Keratinocyte (primary cell): ENCODE data around the gene ALDH1L1. TPM values are rescaled to one million over a fixed set of nuclear protein-coding genes. Genes with fewer than 3 reads are reported as not detected.

ENCODE experiments used
- DNase-seq: peaks from one replicate; pipeline ENCODE4 v3.0.0-alpha.2; 2011; ENCODE audit warnings: low read depth, missing footprints, low spot score
- FAIRE-seq: peaks from 2 replicates; lab custom pipeline; 2011; peaks lifted over from hg19 to GRCh38; lab: Jason Lieb, UNC
- H2AFZ ChIP-seq: 2 replicates; pipeline ENCODE4 v1.6.0; 2012; ENCODE audit warnings: low read length, control low read depth, inconsistent platforms; ENCODE audit not compliant: control insufficient read depth
- H3K27ac ChIP-seq: 2 replicates; pipeline ENCODE4 v1.5.1; 2011; ENCODE audit warnings: low read length; ENCODE audit not compliant: control insufficient read depth, insufficient read depth
- H3K27me3 ChIP-seq: 3 replicates; pipeline ENCODE4 v1.6.0; 2011; ENCODE audit warnings: low read length; ENCODE audit not compliant: control insufficient read depth, insufficient read depth; ENCODE audit errors: extremely low read depth
- H3K36me3 ChIP-seq, 2 experiments: 2 replicates in 1 of 2; 3 replicates in 1 of 2; pipeline ENCODE4 v1.5.1; 2011; ENCODE audit warnings: low read length in 2 of 2, mild to moderate bottlenecking in 1 of 2; ENCODE audit not compliant: control insufficient read depth in 2 of 2, insufficient read depth in 2 of 2; ENCODE audit errors: extremely low read depth in 1 of 2
- H3K4me1 ChIP-seq: 3 replicates; pipeline ENCODE4 v1.5.1; 2011; ENCODE audit warnings: low read length; ENCODE audit not compliant: control insufficient read depth, insufficient read depth; ENCODE audit errors: extremely low read depth
- H3K4me2 ChIP-seq: 3 replicates; pipeline ENCODE4 v1.6.0; 2011; ENCODE audit warnings: low read depth, low read length; ENCODE audit not compliant: control insufficient read depth, insufficient read depth; ENCODE audit errors: extremely low read depth
- H3K4me3 ChIP-seq, 3 experiments: fragments of 200-600 bp in 1 of 3; sonication (generic) in 1 of 3; 2 replicates in 2 of 3; 3 replicates in 1 of 3; pipeline ENCODE4 v1.5.1; 2011 to 2016; ENCODE audit warnings: low read length in 3 of 3, mild to moderate bottlenecking in 3 of 3, control low read depth in 2 of 3, inconsistent platforms in 1 of 3, low read depth in 1 of 3, mixed read lengths in 1 of 3, mixed run types in 1 of 3, moderate library complexity in 1 of 3; ENCODE audit not compliant: control insufficient read depth in 2 of 3, insufficient read depth in 2 of 3; ENCODE audit errors: extremely low read depth in 1 of 3
- H3K79me2 ChIP-seq: 2 replicates; pipeline ENCODE4 v1.6.0; 2012; ENCODE audit warnings: low read length; ENCODE audit not compliant: control insufficient read depth, insufficient read depth
- H3K9ac ChIP-seq: 3 replicates; pipeline ENCODE4 v1.6.0; 2011; ENCODE audit warnings: low read length; ENCODE audit not compliant: control insufficient read depth, insufficient read depth; ENCODE audit errors: extremely low read depth
- H3K9me1 ChIP-seq: 3 replicates; pipeline ENCODE4 v1.6.0; 2011; ENCODE audit warnings: low read length; ENCODE audit not compliant: control insufficient read depth, insufficient read depth; ENCODE audit errors: extremely low read depth
- H3K9me3 ChIP-seq: 2 replicates; pipeline ENCODE4 v1.5.1; 2012; ENCODE audit warnings: low read depth, low read length; ENCODE audit not compliant: control insufficient read depth
- H4K20me1 ChIP-seq: 3 replicates; pipeline ENCODE4 v1.6.0; 2011; ENCODE audit warnings: low read length; ENCODE audit not compliant: control insufficient read depth, insufficient read depth; ENCODE audit errors: extremely low read depth
- EZH2 ChIP-seq: IDR thresholded peaks from one replicate; pipeline ENCODE4 v1.6.1; 2012; ENCODE audit warnings: inconsistent platforms, mild to moderate bottlenecking, low read length, moderate library complexity
- dilution Hi-C: fragments of 300-500 bp; cut with MboI; formaldehyde crosslinking; loops from one replicate; pipeline ENCODE4 v1.7.0; 2020; ENCODE audit warnings: low sequenced_read_pairs; ENCODE audit not compliant: extremely low pct_ligation_motif_present
- polyA plus RNA-seq, 5 experiments: library from polyadenylated mRNA; depleted of rRNA in 3 of 5; stranded (reverse) in 3 of 5; stranded (forward) in 1 of 5; unstranded in 1 of 5; fragments of >200 nt; gene quantifications; 1 replicate in 1 of 5; 2 replicates in 3 of 5; 3 replicates in 1 of 5; pipeline versions ENCODE4 v1.2.1 to v1.2.3, GENCODE V29; 2011 to 2012; ENCODE audit warnings: missing spikeins in 2 of 5, low read depth in 1 of 5, low replicate concordance in 1 of 5
- small RNA-seq, 3 experiments: library from RNA; depleted of rRNA; stranded (forward); fragments of <200 nt; gene quantifications; one replicate each; pipeline ENCODE3, GENCODE V24; 2012; ENCODE audit warnings: low read depth in 3 of 3, low replicate concordance in 1 of 3; ENCODE audit not compliant: insufficient read length in 3 of 3
- TF ChIP-seq, protein P1 (sequence below), 3 experiments: IDR thresholded peaks in 1 of 3; conservative IDR thresholded peaks in 1 of 3; optimal IDR thresholded peaks in 1 of 3; 2 replicates in 2 of 3; 3 replicates in 1 of 3; pipeline versions ENCODE3 to v1.5.1; 2011; ENCODE audit warnings: low read length in 3 of 3, mild to moderate bottlenecking in 3 of 3, moderate library complexity in 2 of 3, control low read depth in 1 of 3, inconsistent platforms in 1 of 3; ENCODE audit not compliant: insufficient read depth in 2 of 3; ENCODE audit errors: extremely low read depth in 1 of 3

ALDH1L1 gene
- polyA plus RNA-seq, 1 donor (not counting 4 experiments of a cell fraction or from before 2014, with no cell fraction given): 0.35 TPM

DNA sequence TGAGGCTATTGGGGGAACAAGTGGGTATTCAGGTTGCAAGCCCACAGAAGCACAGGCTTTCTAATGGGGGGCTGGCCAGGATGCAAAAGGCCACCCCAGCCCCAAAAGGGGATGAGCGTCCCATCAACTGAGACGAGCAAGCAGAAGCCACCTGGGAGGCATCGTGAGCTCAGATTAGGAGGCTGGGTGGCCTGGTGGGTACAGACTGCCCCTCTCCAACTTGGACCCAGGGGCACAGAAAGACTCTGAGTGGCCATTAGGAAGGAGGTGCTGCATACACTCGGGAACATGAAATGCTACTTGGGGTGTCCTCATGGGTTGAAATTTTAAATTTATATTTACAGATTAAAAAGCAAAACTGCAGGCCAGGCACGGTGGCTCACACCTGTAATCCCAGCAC is 125.5 kb downstream of the ALDH1L1 start:
- FAIRE-seq (no peak), DNase-seq (no peak)
- Histone ChIP-seq H3K4me3 (no peak overlapping the region), H3K27ac (no peak overlapping the region), H3K9me3 (no peaks in the 10 kb centered on the region), H4K20me1 (no peaks in the 10 kb centered on the region), H3K4me2 (no peak overlapping the region), H3K79me2 (no peaks in the 10 kb centered on the region), H3K4me1 (peaks cover 26% of the 10 kb centered on the region), H3K9ac (no peak overlapping the region), H2AFZ (no peak overlapping the region), H3K27me3 (no peaks in the 10 kb centered on the region), H3K9me1 (no peaks in the 10 kb centered on the region), H3K36me3 (peaks cover 0 to 1% of the 10 kb centered on the region in 2 experiments)
- dilution Hi-C loops: no loop called here
- TF ChIP-seq EZH2: no peak
- TF ChIP-seq, protein P1, sequence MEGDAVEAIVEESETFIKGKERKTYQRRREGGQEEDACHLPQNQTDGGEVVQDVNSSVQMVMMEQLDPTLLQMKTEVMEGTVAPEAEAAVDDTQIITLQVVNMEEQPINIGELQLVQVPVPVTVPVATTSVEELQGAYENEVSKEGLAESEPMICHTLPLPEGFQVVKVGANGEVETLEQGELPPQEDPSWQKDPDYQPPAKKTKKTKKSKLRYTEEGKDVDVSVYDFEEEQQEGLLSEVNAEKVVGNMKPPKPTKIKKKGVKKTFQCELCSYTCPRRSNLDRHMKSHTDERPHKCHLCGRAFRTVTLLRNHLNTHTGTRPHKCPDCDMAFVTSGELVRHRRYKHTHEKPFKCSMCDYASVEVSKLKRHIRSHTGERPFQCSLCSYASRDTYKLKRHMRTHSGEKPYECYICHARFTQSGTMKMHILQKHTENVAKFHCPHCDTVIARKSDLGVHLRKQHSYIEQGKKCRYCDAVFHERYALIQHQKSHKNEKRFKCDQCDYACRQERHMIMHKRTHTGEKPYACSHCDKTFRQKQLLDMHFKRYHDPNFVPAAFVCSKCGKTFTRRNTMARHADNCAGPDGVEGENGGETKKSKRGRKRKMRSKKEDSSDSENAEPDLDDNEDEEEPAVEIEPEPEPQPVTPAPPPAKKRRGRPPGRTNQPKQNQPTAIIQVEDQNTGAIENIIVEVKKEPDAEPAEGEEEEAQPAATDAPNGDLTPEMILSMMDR (optimal IDR thresholded peaks at IDR 0.05 in 1 of 3, IDR thresholded peaks at IDR 0.05 in 1 of 3, conservative IDR thresholded peaks at IDR 0.05 in 1 of 3; ENCODE audit: extremely low read depth in 1 of 3, insufficient read depth in 2 of 3, low read length in 3 of 3): no peak

DNA sequence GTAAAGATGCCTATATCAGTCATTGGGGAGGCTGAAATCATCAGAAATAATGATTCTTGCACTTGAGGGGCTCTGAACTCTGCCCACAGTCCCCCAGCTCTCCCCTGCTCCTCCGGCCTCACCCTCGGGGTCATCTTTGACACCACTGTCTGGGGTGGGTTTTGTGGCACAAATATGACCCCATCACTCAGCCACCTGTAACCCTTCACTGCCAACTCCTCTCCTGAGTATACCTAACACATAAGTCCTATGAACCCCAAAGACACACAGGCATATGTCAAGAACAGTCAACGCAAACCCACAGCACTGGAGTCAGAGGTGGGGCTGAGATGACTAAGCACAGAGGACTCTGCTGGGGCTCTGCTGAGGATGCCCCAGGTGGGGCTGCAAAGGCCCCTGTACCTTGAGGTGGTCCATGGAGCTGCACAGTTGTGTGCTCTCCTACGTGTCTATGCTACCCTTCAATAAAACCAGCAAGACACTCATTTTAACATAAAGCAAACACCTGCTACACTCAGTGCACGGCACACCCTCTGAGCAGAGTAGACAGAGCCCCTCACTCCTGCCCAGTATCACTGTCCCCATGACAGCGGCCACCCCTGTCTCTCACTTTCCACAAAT is 126.3 kb downstream of the ALDH1L1 start:
- Histone ChIP-seq H4K20me1 (no peaks in the 10 kb centered on the region), H2AFZ (no peak overlapping the region), H3K9ac (no peak overlapping the region), H3K4me1 (peaks cover 26% of the 10 kb centered on the region), H3K79me2 (no peaks in the 10 kb centered on the region), H3K9me3 (no peaks in the 10 kb centered on the region), H3K27ac (no peak overlapping the region), H3K27me3 (no peaks in the 10 kb centered on the region), H3K36me3 (peaks cover 0 to 1% of the 10 kb centered on the region in 2 experiments), H3K4me3 (no peak overlapping the region), H3K9me1 (no peaks in the 10 kb centered on the region), H3K4me2 (no peak overlapping the region)
- dilution Hi-C loops: no loop called here
- no peak for FAIRE-seq
- TF ChIP-seq, protein P1 (optimal IDR thresholded peaks at IDR 0.05 in 1 of 3, IDR thresholded peaks at IDR 0.05 in 1 of 3, conservative IDR thresholded peaks at IDR 0.05 in 1 of 3; ENCODE audit: extremely low read depth in 1 of 3, insufficient read depth in 2 of 3, low read length in 3 of 3): no peak
- no peak for TF ChIP-seq EZH2
- no peak for DNase-seq

Small RNAs within 50 kb of the gene (small RNA-seq; reads per million reads assigned to genes)
- 0 to 0.33 (median 0.25) reads per million in 3 experiments for gene RNU1-30P

Other genes with a start within 250 kb of the ALDH1L1 start
- gene ROPN1B, start 211.4 kb downstream of the ALDH1L1 start, polyA plus RNA-seq: 0.12 to 0.14 TPM in 2 of 3 replicates, not detected in the other
- gene SLC41A3, start 96.5 kb downstream of the ALDH1L1 start, polyA plus RNA-seq: 30.2 to 39.8 TPM (median 39.5 TPM) in 3 replicates
- 0.03 to 0.04 TPM in 2 of 3 replicates, not detected in the other for gene KLF15, start 176.8 kb upstream of the ALDH1L1 start, polyA plus RNA-seq
- not detected in 3 replicates for gene CFAP100, start 214.3 kb upstream of the ALDH1L1 start, polyA plus RNA-seq